Measurements from ENCODE around the gene HSD3B7. TPM values are rescaled to one million over a fixed set of nuclear protein-coding genes. Genes with fewer than 3 reads are reported as not detected.

The HSD3B7 gene
- total and polyA plus RNA-seq, 10 of the 15 experiments (the other 5 are each of a cell fraction or from before 2014, with no cell fraction given): 0.18 to 1.8 (median 0.48) TPM; not detected in 1

GRCh38 chr16:31025339-31025738 lies 40.3 kb downstream of the HSD3B7 start:
- H3K79me2 ChIP-seq (ENCODE audit: control insufficient read depth, insufficient read depth, low read length): no peaks in the 10 kb centered on the region
- H3K27me3 ChIP-seq (replicated peaks in 1 of 2; ENCODE audit: control insufficient read depth in 2 of 2, insufficient read depth in 2 of 2, low read length in 1 of 2): no peaks in the 10 kb centered on the region
- H3K4me2 ChIP-seq (ENCODE audit: control insufficient read depth, insufficient read depth): no peak overlapping the region
- H4K20me1 ChIP-seq (ENCODE audit: control insufficient read depth, insufficient read depth): no peaks in the 10 kb centered on the region
- no peak overlapping the region for H3K4me3 ChIP-seq
- no peak overlapping the region for H2AFZ ChIP-seq (ENCODE audit: control insufficient read depth, low read depth, low read length)
- intact Hi-C loops (cut with micrococcal nuclease; ENCODE audit: unreplicated experiment) (no loop called here), in situ Hi-C loops (cut with MboI) (no loop called here)
- ChIA-PET POLR2A (no interaction called here), SMC1A (ENCODE audit: uncharacterized antibody, unreplicated experiment) (interaction anchor here (0.6 kb wide), 1 partner anchor 25 kb away, joined by 3 read pairs; no protein-coding TSS in a partner anchor), CTCF (no interaction called here), RAD21 (ENCODE audit: unreplicated experiment) (interaction anchor here (0.7 kb wide), 1 partner anchor 13 kb away, joined by 3 read pairs; no protein-coding TSS in a partner anchor)
- DNase-seq (ENCODE audit: low read depth, low spot score) (no peak), FAIRE-seq (no peak), ATAC-seq (no peak)
- no peak overlapping the region for H3K27ac ChIP-seq (ENCODE audit: control insufficient read depth, insufficient read depth)
- no TSS peak for BruUV-seq (replicated peaks)
- H3K9me3 ChIP-seq (replicated peaks; ENCODE audit: control insufficient read depth, insufficient read depth, low read length): no peaks in the 10 kb centered on the region
- no peaks in the 10 kb centered on the region for H3K4me1 ChIP-seq (ENCODE audit: control insufficient read depth, insufficient read depth, low read length)
- H3K9ac ChIP-seq (ENCODE audit: control insufficient read depth, insufficient read depth, low read length): no peak overlapping the region
- TF ChIP-seq POLR2AphosphoS5 (IDR thresholded peaks at IDR 0.05; ENCODE audit: low read length) (no peak), SRF (IDR thresholded peaks at IDR 0.05; ENCODE audit: low read depth in 2 of 2, low read length in 2 of 2) (no peak), WRNIP1 (IDR thresholded peaks at IDR 0.05; ENCODE audit: borderline replicate concordance, low read depth, low read length) (no peak), NFYA (IDR thresholded peaks at IDR 0.05; ENCODE audit: borderline replicate concordance, low read depth, low read length) (no peak), CBX3 (IDR thresholded peaks at IDR 0.05; ENCODE audit: borderline replicate concordance, low read depth) (no peak), PAX5 (IDR thresholded peaks at IDR 0.05; ENCODE audit: borderline replicate concordance, low read depth, low read length) (no peak), ZZZ3 (IDR thresholded peaks at IDR 0.05; ENCODE audit: control insufficient read depth, insufficient read length, low read depth) (no peak)
- no peaks in the 10 kb centered on the region for H3K36me3 ChIP-seq (ENCODE audit: control insufficient read depth in 2 of 2, insufficient read depth in 2 of 2, low read length in 1 of 2)
- 42% methylated on average over 5 of the region's 5 CpGs for WGBS (ENCODE audit: insufficient coverage, insufficient replicate concordance, low lambda C conversion rate, missing lambda C conversion rate)

GRCh38 chr16:31029272-31029671 lies 44.3 kb downstream of the HSD3B7 start:
- no peak overlapping the region for H3K4me2 ChIP-seq (ENCODE audit: control insufficient read depth, insufficient read depth)
- POLR2A ChIA-PET: interaction anchor here (0.5 kb wide), 1 partner anchor 381 kb away, joined by 3 read pairs; no protein-coding TSS in a partner anchor
- H3K9ac ChIP-seq (ENCODE audit: control insufficient read depth, insufficient read depth, low read length): no peak overlapping the region
- DNase-seq (ENCODE audit: low read depth, low spot score): no peak
- WGBS (ENCODE audit: insufficient coverage, insufficient replicate concordance, low lambda C conversion rate, missing lambda C conversion rate): 37% methylated on average over 5 of the region's 5 CpGs
- H3K4me1 ChIP-seq (ENCODE audit: control insufficient read depth, insufficient read depth, low read length): no peaks in the 10 kb centered on the region; the same call in 1 of the 2 replicates
- H3K9me3 ChIP-seq (replicated peaks; ENCODE audit: control insufficient read depth, insufficient read depth, low read length): no peaks in the 10 kb centered on the region
- H3K27ac ChIP-seq (ENCODE audit: control insufficient read depth, insufficient read depth): no peak overlapping the region
- H2AFZ ChIP-seq (ENCODE audit: control insufficient read depth, low read depth, low read length): no peak overlapping the region
- RAD21 ChIA-PET (ENCODE audit: unreplicated experiment): no interaction called here
- H4K20me1 ChIP-seq (ENCODE audit: control insufficient read depth, insufficient read depth): no peaks in the 10 kb centered on the region
- in situ Hi-C loops (cut with MboI): no loop called here
- SMC1A ChIA-PET (ENCODE audit: uncharacterized antibody, unreplicated experiment): no interaction called here
- no peak for ATAC-seq
- H3K4me3 ChIP-seq: no peak overlapping the region
- no peaks in the 10 kb centered on the region for H3K27me3 ChIP-seq (replicated peaks in 1 of 2; ENCODE audit: control insufficient read depth in 2 of 2, insufficient read depth in 2 of 2, low read length in 1 of 2)
- FAIRE-seq: no peak
- intact Hi-C loops (cut with micrococcal nuclease; ENCODE audit: unreplicated experiment): no loop called here
- BruUV-seq (replicated peaks): no TSS peak
- peaks cover 4% of the 10 kb centered on the region for H3K79me2 ChIP-seq (ENCODE audit: control insufficient read depth, insufficient read depth, low read length)
- no peaks in the 10 kb centered on the region for H3K36me3 ChIP-seq (ENCODE audit: control insufficient read depth in 2 of 2, insufficient read depth in 2 of 2, low read length in 1 of 2)
- CTCF ChIA-PET: interaction anchor here (1.1 kb wide), 1 partner anchor 44 kb away, joined by 3 read pairs; the partner anchor contains the start of genes ZNF646 and ZNF668
- TF ChIP-seq USF2 (IDR thresholded peaks at IDR 0.05; ENCODE audit: borderline replicate concordance, low read depth, low read length) (no peak), CBX5 (IDR thresholded peaks at IDR 0.05; ENCODE audit: low read depth) (no peak), KAT2A (conservative IDR thresholded peaks at IDR 0.05; ENCODE audit: control insufficient read depth, low read depth, low read length) (no peak), CREM (IDR thresholded peaks at IDR 0.05; ENCODE audit: low read depth) (no peak), FOXM1 (IDR thresholded peaks at IDR 0.05; ENCODE audit: low read depth, low read length) (no peak), YY1 (IDR thresholded peaks at IDR 0.05; ENCODE audit: low read depth, low read length) (no peak), BMI1 (IDR thresholded peaks at IDR 0.05; ENCODE audit: borderline replicate concordance) (no peak), IKZF2 (IDR thresholded peaks at IDR 0.05) (no peak), NFYA (IDR thresholded peaks at IDR 0.05; ENCODE audit: borderline replicate concordance, low read depth, low read length) (no peak), IRF5 (IDR thresholded peaks at IDR 0.05; ENCODE audit: borderline replicate concordance) (no peak), WRNIP1 (IDR thresholded peaks at IDR 0.05; ENCODE audit: borderline replicate concordance, low read depth, low read length) (no peak)
